Ureter (tissue), 1 donor: Measurements from ENCODE around the gene KCNQ1. TPM values are rescaled to one million over a fixed set of nuclear protein-coding genes. Genes with fewer than 3 reads are reported as not detected.

Experiments used
- DNase-seq: peaks from one replicate; pipeline ENCODE4 v3.0.0-alpha.2; 2020; ENCODE audit warnings: low spot score
- total RNA-seq: library from RNA; stranded (reverse); gene quantifications from one replicate; pipeline ENCODE4 v1.2.4, GENCODE V29; 2023
- donor health status: DM: yes; HTN: yes; CAD: no.

Gene KCNQ1
- total RNA-seq, 1 donor from 2014 or later: 63.0 TPM

GRCh38 chr11:2533587-2534133 lies 88.9 kb downstream of the KCNQ1 start:
- DNase-seq: peak; percentile 82

- DNase-seq: peak; percentile 75
These were observed 89.5 kb downstream of the KCNQ1 start for GRCh38 chr11:2534134-2534956.

GRCh38 chr11:2534957-2535672 lies 90.3 kb downstream of the KCNQ1 start:
- no peak for DNase-seq

GRCh38 chr11:2535673-2536439 lies 91.0 kb downstream of the KCNQ1 start:
- DNase-seq: no peak

GRCh38 chr11:2536440-2536989 lies 91.7 kb downstream of the KCNQ1 start:
- no peak for DNase-seq

- DNase-seq: no peak
These were observed 92.3 kb downstream of the KCNQ1 start for GRCh38 chr11:2537010-2537705.

- DNase-seq: no peak
These were observed 93.3 kb downstream of the KCNQ1 start for GRCh38 chr11:2537896-2538724.

GRCh38 chr11:2538951-2539350 lies 94.1 kb downstream of the KCNQ1 start:
- DNase-seq: no peak

GRCh38 chr11:2539371-2540222 lies 94.8 kb downstream of the KCNQ1 start:
- DNase-seq: no peak

GRCh38 chr11:2540223-2540991 lies 95.6 kb downstream of the KCNQ1 start:
- DNase-seq: no peak

- DNase-seq: no peak
These were observed 96.3 kb downstream of the KCNQ1 start for GRCh38 chr11:2540992-2541680.

- DNase-seq: no peak
These were observed 97.1 kb downstream of the KCNQ1 start for GRCh38 chr11:2541881-2542361.

GRCh38 chr11:2542406-2542805 lies 97.6 kb downstream of the KCNQ1 start:
- DNase-seq: no peak

- DNase-seq: no peak
These were observed 103.0 kb downstream of the KCNQ1 start for GRCh38 chr11:2547806-2548205.

- DNase-seq: no peak
These were observed 103.8 kb downstream of the KCNQ1 start for GRCh38 chr11:2548596-2548995.

- no peak for DNase-seq
These were observed 104.3 kb downstream of the KCNQ1 start for GRCh38 chr11:2549080-2549479.

- DNase-seq: no peak
These were observed 104.7 kb downstream of the KCNQ1 start for GRCh38 chr11:2549491-2549875.
